Activated naive CD4-positive, alpha-beta T cell treated with anti-CD3 and anti-CD28 coated beads for 36 hours (primary cell): Measurements from ENCODE around the gene ACAP3. TPM values are rescaled to one million over a fixed set of nuclear protein-coding genes. Genes with fewer than 3 reads are reported as not detected.

Experiments used
- CTCF ChIA-PET: fragments of 350-600 bp; sonication (Branson Sonifier 250); formaldehyde crosslinking; loops from one replicate; lab custom pipeline; 2021; ENCODE audit warnings: antibody characterized with exemption; lab: Charles Lee
- DNase-seq: peaks from one replicate; pipeline ENCODE4 v3.0.0-alpha.2; 2020
- H3K27ac Mint-ChIP-seq: one replicate; pipeline ENCODE4 v1.8.0; 2021; ENCODE audit warnings: mild to moderate bottlenecking, mixed read lengths
- H3K27me3 Mint-ChIP-seq: one replicate; pipeline ENCODE4 v1.8.0; 2021; ENCODE audit warnings: low read depth, mixed read lengths
- H3K36me3 Mint-ChIP-seq: one replicate; pipeline ENCODE4 v1.8.0; 2021; ENCODE audit warnings: low read depth, mixed read lengths
- H3K4me1 Mint-ChIP-seq: one replicate; pipeline ENCODE4 v1.8.0; 2021; ENCODE audit warnings: low read depth, mixed read lengths
- H3K4me3 Mint-ChIP-seq: one replicate; pipeline ENCODE4 v1.8.0; 2021; ENCODE audit warnings: mild to moderate bottlenecking, moderate library complexity, mixed read lengths
- H3K9me3 Mint-ChIP-seq: one replicate; pipeline ENCODE4 v1.8.0; 2021; ENCODE audit warnings: mixed read lengths
- intact Hi-C: fragments of 100-400 bp; cut with micrococcal nuclease; formaldehyde crosslinking; loops from one replicate; pipeline ENCODE4 v1.15.1; 2023
- total RNA-seq, 2 experiments: library from RNA; stranded (reverse); gene quantifications; one replicate each; pipeline ENCODE4 v1.2.3, GENCODE V29; 2021

The ACAP3 gene
- total RNA-seq, result 10 to 100 TPM; 24.1 to 25.3 TPM

- Mint-ChIP-seq H3K4me1 (peaks cover 23% of the 10 kb centered on the region), H3K36me3 (peaks cover 3% of the 10 kb centered on the region), H3K27me3 (no peaks in the 10 kb centered on the region), H3K9me3 (no peaks in the 10 kb centered on the region), H3K4me3 (peak within 1 kb of the TSS; percentile 79), H3K27ac (peak within 1 kb of the TSS; percentile 77)
- CTCF ChIA-PET, result interaction anchor here (1.3 kb wide), 1 partner anchor 38 kb away, joined by 5 read pairs; no protein-coding TSS in a partner anchor
- intact Hi-C loops, result loop anchor here (1.0 to 5.0 kb wide), 9 partner anchors 16 to 308 kb away; partner anchors contain the start of genes AURKAIP1, B3GALT6, C1orf159 and CPTP
- peak; percentile 88 for DNase-seq
Observed at GRCh38 chr1:1307923-1308755, at the start of gene ACAP3, which contains the start of gene PUSL1. TSS of gene ACAP3 (minus strand) at chr1:1307930. CDS start at chr1:1307815, 115 bp downstream. TSS of gene PUSL1 (plus strand) at chr1:1308597. CDS start at chr1:1308644, 47 bp downstream.

- DNase-seq, result no peak
- Mint-ChIP-seq H3K9me3 (no peaks in the 10 kb centered on the region), H3K4me3 (no peak overlapping the region), H3K27ac (no peak overlapping the region), H3K36me3 (no peaks in the 10 kb centered on the region), H3K4me1 (peaks cover 19% of the 10 kb centered on the region), H3K27me3 (peaks cover 14% of the 10 kb centered on the region)
- intact Hi-C loops, result no loop called here
- CTCF ChIA-PET, result no interaction called here
Observed at GRCh38 chr1:1356796-1357401, 49.2 kb upstream of the ACAP3 start.

DNA sequence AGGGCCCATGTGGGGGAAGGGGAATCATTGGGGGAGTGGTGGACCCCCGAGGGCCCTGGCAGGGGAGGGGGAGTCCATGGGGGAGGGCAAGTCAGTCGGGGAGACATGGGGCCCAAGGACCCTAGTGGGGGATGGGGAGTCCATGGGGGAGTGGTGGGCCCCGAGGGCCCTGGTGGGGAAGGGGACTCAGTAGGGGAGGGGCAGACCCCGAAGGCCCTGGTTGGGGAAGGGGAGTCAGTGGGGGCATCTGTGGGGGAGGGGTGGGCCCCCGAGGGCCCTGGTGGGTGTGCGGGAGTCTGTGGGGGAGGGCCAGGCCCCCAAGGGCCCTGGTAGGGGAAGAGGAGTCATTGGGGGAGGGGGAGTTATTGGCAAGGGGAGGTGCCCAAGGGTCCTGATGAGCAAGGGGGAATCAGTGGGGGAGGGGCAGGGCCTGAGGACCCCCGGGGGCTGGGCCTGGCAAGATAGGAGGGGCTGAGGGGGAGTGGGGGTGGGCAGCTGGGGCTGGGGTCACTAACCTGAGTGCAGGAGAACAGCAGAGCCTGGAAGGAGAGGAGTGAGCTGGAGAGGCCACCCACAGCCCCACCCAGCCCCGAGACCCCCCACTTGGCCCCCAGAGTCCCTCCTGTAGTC is 48.6 kb upstream of the ACAP3 start:
- Mint-ChIP-seq H3K4me3 (no peak overlapping the region), H3K27me3 (peaks cover 14% of the 10 kb centered on the region), H3K4me1 (peaks cover 19% of the 10 kb centered on the region), H3K27ac (no peak overlapping the region), H3K9me3 (no peaks in the 10 kb centered on the region), H3K36me3 (no peaks in the 10 kb centered on the region)
- intact Hi-C loops, result no loop called here
- CTCF ChIA-PET, result no interaction called here
- DNase-seq, result no peak

GRCh38 chr1:1355416-1355815 is 47.7 kb upstream of the ACAP3 start:
- CTCF ChIA-PET, result no interaction called here
- H3K4me1 Mint-ChIP-seq, result peaks cover 19% of the 10 kb centered on the region
- no peak overlapping the region for H3K27ac Mint-ChIP-seq
- no peaks in the 10 kb centered on the region for H3K36me3 Mint-ChIP-seq
- no peaks in the 10 kb centered on the region for H3K9me3 Mint-ChIP-seq
- peaks cover 12% of the 10 kb centered on the region for H3K27me3 Mint-ChIP-seq
- no peak for DNase-seq
- no peak overlapping the region for H3K4me3 Mint-ChIP-seq
- intact Hi-C loops, result no loop called here

DNA sequence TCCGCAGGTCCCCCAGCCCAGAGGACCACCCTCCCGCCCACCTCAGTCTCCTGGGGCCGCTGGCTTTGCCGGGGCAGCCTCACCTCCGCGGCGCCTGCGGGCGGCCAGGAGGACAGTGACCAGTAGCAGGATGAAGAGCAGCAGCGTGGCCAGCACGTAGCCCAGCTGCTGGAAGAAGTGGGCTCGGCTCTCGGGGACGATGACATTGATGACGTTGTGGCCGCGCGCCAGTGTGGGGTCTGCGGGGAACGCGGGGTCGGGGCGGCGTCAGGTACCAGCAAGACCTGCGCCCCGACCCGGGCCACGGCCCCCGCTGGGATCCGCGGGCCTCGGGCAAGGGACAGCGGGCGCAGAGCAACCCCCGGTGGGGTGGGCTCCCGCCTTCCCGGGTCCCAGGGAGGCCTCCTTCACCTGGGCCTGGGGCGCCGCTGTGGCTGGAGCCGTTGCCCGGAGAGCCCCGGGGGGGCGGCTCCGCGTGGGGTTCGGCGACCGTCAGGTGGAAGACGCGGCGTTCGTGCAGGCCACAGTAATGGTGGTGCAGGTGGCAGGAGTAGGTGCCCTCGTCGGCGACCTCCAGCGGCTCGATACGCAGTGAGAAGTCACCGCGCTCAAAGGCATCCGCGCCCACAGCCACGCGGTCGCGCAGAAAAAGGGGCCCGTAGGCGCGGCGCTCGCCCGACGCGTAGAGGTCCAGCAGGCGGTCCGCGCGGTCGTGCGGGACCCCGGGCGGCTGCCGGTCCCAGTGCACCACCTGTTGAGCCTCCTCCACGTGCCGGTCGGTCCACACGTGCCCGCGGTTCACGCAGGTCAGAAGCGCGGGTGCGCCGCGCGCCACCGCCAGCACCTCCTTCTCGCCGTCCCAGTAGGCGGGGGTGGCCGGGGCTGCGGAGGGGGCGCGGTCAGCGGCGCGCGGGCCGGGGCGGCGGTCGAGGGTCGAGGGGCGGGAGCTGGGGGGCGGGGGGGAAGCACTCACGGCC is 46.8 kb upstream of the ACAP3 start:
- Mint-ChIP-seq H3K27ac (no peak overlapping the region), H3K9me3 (no peaks in the 10 kb centered on the region), H3K4me3 (no peak overlapping the region), H3K27me3 (peaks cover 12% of the 10 kb centered on the region), H3K4me1 (peaks cover 19% of the 10 kb centered on the region), H3K36me3 (no peaks in the 10 kb centered on the region)
- CTCF ChIA-PET, result interaction anchor here (1.5 kb wide), 1 partner anchor 17 kb away, joined by 6 read pairs; no protein-coding TSS in a partner anchor
- DNase-seq, result no peak
- intact Hi-C loops, result no loop called here

DNA sequence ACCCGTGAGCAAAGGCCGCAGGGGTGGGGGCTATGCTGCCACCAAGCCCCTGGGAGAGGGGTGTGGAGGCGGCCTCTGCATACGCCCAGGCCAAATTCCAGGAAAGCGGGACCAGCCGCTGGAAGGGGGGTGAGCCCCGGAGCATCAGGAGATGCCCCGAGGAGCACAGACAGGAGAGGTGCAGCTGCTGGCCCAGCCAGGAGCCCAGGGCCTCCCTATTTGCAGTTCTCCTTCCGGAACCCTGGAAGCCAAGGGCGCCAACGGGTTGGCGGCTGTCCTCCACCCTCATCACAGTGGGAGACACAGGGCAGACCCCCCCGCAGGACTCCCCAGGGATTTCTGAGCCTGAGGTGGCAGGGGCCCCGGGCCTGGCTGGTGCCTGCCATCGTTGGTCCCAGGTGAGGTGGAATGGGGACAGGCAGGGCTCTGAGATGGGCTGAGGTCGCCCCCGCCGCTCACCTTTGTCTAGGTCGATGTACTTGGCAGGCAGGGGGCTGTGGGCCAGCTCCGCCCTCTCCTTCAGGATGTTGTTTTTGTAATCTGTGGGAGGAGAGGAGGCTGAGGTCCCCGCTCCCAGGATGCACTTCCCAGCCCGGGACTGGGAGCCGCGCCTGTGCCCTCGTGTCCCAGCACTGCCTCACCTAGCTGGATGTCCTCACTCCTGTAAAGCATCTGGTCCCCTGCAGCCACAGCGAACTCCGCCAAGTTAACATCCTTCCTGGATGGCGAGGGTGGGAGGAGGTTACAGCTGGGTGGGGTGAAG is 45.8 kb upstream of the ACAP3 start:
- CTCF ChIA-PET, result interaction anchor here (1.5 kb wide), 1 partner anchor 18 kb away, joined by 6 read pairs; no protein-coding TSS in a partner anchor
- intact Hi-C loops, result no loop called here
- DNase-seq, result no peak
- Mint-ChIP-seq H3K27me3 (peaks cover 12% of the 10 kb centered on the region), H3K4me1 (peaks cover 10% of the 10 kb centered on the region), H3K36me3 (no peaks in the 10 kb centered on the region), H3K4me3 (no peak overlapping the region), H3K27ac (no peak overlapping the region), H3K9me3 (no peaks in the 10 kb centered on the region)

- Mint-ChIP-seq H3K9me3 (no peaks in the 10 kb centered on the region), H3K27me3 (peaks cover 12% of the 10 kb centered on the region), H3K36me3 (no peaks in the 10 kb centered on the region), H3K4me1 (peaks cover 6% of the 10 kb centered on the region), H3K27ac (no peak overlapping the region), H3K4me3 (peak overlapping the region; percentile 30)
- intact Hi-C loops, result no loop called here
- no peak for DNase-seq
- CTCF ChIA-PET, result interaction anchor here (1.5 to 1.6 kb wide), 2 partner anchors 18 to 19 kb away, joined by 6 to 11 read pairs; no protein-coding TSS in a partner anchor
Observed at GRCh38 chr1:1352786-1353388, 45.2 kb upstream of the ACAP3 start.

DNA sequence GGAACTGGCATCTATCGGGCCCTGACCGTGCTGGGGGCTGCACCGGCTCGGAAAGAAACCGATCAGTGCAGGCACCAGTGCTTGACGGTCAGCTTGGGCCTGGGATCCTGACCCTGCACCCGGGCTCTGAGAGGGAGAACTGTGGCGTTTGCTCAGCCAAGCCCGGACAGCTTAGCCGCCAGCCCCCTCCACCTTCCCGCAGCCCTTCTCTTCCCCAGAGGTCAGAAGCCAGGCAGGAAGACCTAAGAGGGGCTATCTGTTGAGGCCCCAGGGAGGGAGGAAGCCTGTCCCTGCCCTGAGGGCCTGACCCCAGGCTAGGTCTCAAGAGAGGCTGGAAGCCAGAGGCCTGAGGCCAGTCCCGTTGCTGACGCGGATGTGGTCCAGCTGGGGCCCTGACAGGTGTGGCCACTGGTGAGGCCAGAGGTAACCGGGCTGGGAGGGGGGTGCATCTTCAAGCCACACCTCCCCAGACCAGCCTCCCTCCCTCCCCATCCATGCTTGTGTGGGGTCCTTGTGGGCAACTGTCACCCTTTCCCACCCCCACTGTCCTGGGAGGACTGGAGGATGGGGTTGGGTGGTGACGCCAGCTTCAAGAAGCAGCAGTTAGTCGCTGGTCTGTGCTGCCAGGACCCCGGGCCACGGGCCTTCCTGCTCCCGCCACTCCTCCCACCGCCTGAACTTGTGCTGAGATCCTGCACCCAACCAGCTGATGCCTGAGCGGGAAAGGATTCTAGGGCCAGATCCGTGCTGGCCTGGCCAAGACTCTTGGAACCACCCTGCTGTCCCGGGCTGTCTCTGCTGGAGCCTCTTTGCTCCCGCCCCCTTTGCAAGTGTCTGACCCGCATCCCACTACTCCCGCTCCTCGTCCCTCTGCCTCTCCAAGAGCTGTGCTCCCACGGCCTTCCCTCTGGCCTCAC is 44.0 kb upstream of the ACAP3 start:
- Mint-ChIP-seq H3K9me3 (no peaks in the 10 kb centered on the region), H3K36me3 (no peaks in the 10 kb centered on the region), H3K27ac (peak overlapping the region; percentile 28), H3K27me3 (peaks cover 12% of the 10 kb centered on the region), H3K4me1 (peaks cover 16% of the 10 kb centered on the region), H3K4me3 (peak overlapping the region; percentile 30)
- intact Hi-C loops, result no loop called here
- CTCF ChIA-PET, result interaction anchor here (1.6 kb wide), 1 partner anchor 19 kb away, joined by 11 read pairs; no protein-coding TSS in a partner anchor
- no peak for DNase-seq

DNA sequence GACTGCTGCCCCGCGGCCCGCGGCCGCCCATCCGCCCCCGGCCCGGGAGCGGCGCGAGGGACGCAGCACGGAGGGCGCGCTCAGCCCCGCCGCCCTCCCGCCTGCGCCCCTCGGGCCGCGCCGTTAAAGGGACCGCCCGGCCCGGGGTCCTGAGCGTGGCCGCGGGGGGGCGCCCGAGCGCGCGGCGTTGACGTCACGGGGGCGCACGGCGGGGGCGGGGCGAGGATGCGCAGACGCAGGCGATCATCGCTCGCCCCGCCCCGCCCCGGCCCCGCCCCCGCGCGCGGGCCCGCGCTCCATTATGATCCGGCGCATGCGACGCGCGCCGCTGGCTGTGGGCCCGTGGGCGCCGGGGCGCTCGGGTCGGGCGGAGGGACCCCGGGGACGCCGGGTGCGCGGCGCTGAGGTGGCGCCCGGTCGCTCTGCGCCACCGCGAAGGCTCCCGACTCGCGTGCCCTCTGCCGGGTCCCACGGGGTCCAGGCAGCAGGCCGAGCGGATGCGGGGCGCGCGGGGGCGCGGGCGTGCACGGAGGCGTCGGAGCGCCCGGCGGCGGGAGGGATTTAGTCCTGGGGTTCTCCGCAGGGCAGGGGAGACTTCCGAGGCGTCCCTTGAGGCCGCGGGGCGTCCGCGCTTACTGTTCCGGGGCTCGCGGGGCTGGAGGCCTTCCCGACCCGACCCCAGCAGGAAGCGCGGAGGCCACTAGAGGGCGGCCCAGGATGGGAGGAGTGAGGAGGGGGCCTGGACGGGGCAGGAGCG is 41.7 kb upstream of the ACAP3 start, which contains the start of gene DVL1:
TSS of gene DVL1 (minus strand) at position 163 of the 757 bp plus-strand sequence. CDS start 353 bp downstream, outside the sequence.
- intact Hi-C loops, result loop anchor here (1.0 to 2.0 kb wide), 3 partner anchors 25 to 41 kb away; partner anchors contain the start of genes AURKAIP1, CPTP, INTS11 and PUSL1
- CTCF ChIA-PET, result no interaction called here
- H3K4me3 Mint-ChIP-seq, result peak within 1 kb of the TSS; percentile 76
- peak; percentile 79 for DNase-seq
- H3K9me3 Mint-ChIP-seq, result no peaks in the 10 kb centered on the region
- no peak within 1 kb of the TSS for H3K27ac Mint-ChIP-seq
- no peaks in the 10 kb centered on the region for H3K36me3 Mint-ChIP-seq
- peaks cover 12% of the 10 kb centered on the region for H3K27me3 Mint-ChIP-seq
- peaks cover 28% of the 10 kb centered on the region for H3K4me1 Mint-ChIP-seq
